AG04450 (cell line): ENCODE data around the gene MRPS6. TPM values are rescaled to one million over a fixed set of nuclear protein-coding genes. Genes with fewer than 3 reads are reported as not detected.

ENCODE experiments used
- CTCF ChIA-PET: fragments of 300-600, 350-600 bp; formaldehyde crosslinking; extraction: SDS; loops from one replicate; lab custom pipeline; 2022; ENCODE audit warnings: antibody characterized with exemption, inconsistent platforms; lab: Charles Lee
- POLR2A ChIA-PET: fragments of 350-600 bp; formaldehyde crosslinking; extraction: SDS; loops from one replicate; lab custom pipeline; 2021; ENCODE audit warnings: antibody characterized with exemption, inconsistent platforms; lab: Yijun Ruan, JAX
- DNase-seq: peaks from one replicate; pipeline ENCODE4 v3.0.0-alpha.2; 2011; ENCODE audit warnings: low read depth, low spot score
- H3K27ac ChIP-seq: one replicate; pipeline ENCODE4 v1.5.1; 2012; ENCODE audit warnings: low read depth, low read length, control low read depth
- H3K27me3 ChIP-seq: one replicate; pipeline ENCODE4 v1.6.0; 2012; ENCODE audit warnings: low read length; ENCODE audit not compliant: control insufficient read depth, insufficient read depth
- H3K4me3 ChIP-seq: 2 replicates; pipeline ENCODE4 v1.5.1; 2011; ENCODE audit warnings: mild to moderate bottlenecking, low read depth, low read length, control low read depth
- H3K9me3 ChIP-seq: 2 replicates; pipeline ENCODE4 v1.5.1; 2012; ENCODE audit warnings: low read length; ENCODE audit not compliant: control insufficient read depth, insufficient read depth
- CTCF ChIP-seq: IDR thresholded peaks from 2 replicates; pipeline ENCODE4 v1.5.1; 2011; ENCODE audit warnings: low read depth, low read length, control low read depth, inconsistent platforms
- polyA plus RNA-seq: library from polyadenylated mRNA; depleted of rRNA; stranded (reverse); fragments of >200 nt; gene quantifications from 2 replicates; pipeline ENCODE4 v1.2.3, GENCODE V29; 2011

MRPS6 gene
- polyA plus RNA-seq, 1 experiment: 35.8 TPM

GRCh38 chr21:34076835-34077234 lies 3.5 kb downstream of the MRPS6 start:
- no peak for TF ChIP-seq CTCF
- POLR2A ChIA-PET: no interaction called here
- no peak for DNase-seq
- CTCF ChIA-PET: interaction anchor here (1.6 to 2.9 kb wide), 2 partner anchors 153 kb away, joined by 4 to 18 read pairs; no protein-coding TSS in a partner anchor
- Histone ChIP-seq H3K4me3 (no peak overlapping the region), H3K9me3 (no peaks in the 10 kb centered on the region), H3K27me3 (no peaks in the 10 kb centered on the region), H3K27ac (no peak overlapping the region)

GRCh38 chr21:34077888-34078287 lies 4.5 kb downstream of the MRPS6 start:
- CTCF ChIA-PET: interaction anchor here (1.3 to 1.8 kb wide), 4 partner anchors 15 to 290 kb away, joined by 4 read pairs; no protein-coding TSS in a partner anchor
- Histone ChIP-seq H3K4me3 (no peak overlapping the region), H3K9me3 (no peaks in the 10 kb centered on the region), H3K27me3 (no peaks in the 10 kb centered on the region), H3K27ac (no peak overlapping the region)
- no peak for TF ChIP-seq CTCF
- DNase-seq: no peak
- POLR2A ChIA-PET: no interaction called here

- H3K9me3 ChIP-seq: no peaks in the 10 kb centered on the region
- H3K27ac ChIP-seq: no peak overlapping the region
- ChIA-PET CTCF (interaction anchor here (1.3 to 1.8 kb wide), 2 partner anchors 14 to 269 kb away, joined by 4 read pairs; no protein-coding TSS in a partner anchor), POLR2A (interaction anchor here (0.6 kb wide), 1 partner anchor 277 kb away, joined by 3 read pairs; no protein-coding TSS in a partner anchor)
- DNase-seq: no peak
- H3K4me3 ChIP-seq: no peak overlapping the region
- TF ChIP-seq CTCF: no peak
- H3K27me3 ChIP-seq: no peaks in the 10 kb centered on the region
These were observed 5.5 kb downstream of the MRPS6 start for GRCh38 chr21:34078915-34079314.

- no peak for DNase-seq
These were observed 7.3 kb downstream of the MRPS6 start for GRCh38 chr21:34080710-34081109.

More at GRCh38 chr21:34080710-34081109, 7.3 kb downstream of the MRPS6 start:
- ChIA-PET CTCF (interaction anchor here (0.9 to 1.4 kb wide), 3 partner anchors 10 to 267 kb away, joined by 3 to 6 read pairs (median 3); no protein-coding TSS in a partner anchor), POLR2A (no interaction called here)
- Histone ChIP-seq H3K9me3 (no peaks in the 10 kb centered on the region), H3K4me3 (no peak overlapping the region), H3K27me3 (no peaks in the 10 kb centered on the region), H3K27ac (no peak overlapping the region)
- no peak for TF ChIP-seq CTCF
